K562 (cell line): ENCODE results near the gene RPL27. TPM values are rescaled to one million over a fixed set of nuclear protein-coding genes. Genes with fewer than 3 reads are reported as not detected.

Experiments used
- ESRRA ChIP-seq: fragments of 450-650 bp; IDR thresholded peaks from 2 replicates; pipeline ENCODE4 v1.6.1; 2014; ENCODE audit warnings: low read depth, mild to moderate bottlenecking, moderate library complexity, borderline replicate concordance
- GABPB1 ChIP-seq: sonication (generic); formaldehyde crosslinking; IDR thresholded peaks from 2 replicates; pipeline ENCODE4 v1.8.0; 2022; ENCODE audit warnings: mild to moderate bottlenecking, missing genetic modification reagents
- MTA3 ChIP-seq: fragments of 450-650 bp; formaldehyde crosslinking; IDR thresholded peaks from 2 replicates; pipeline ENCODE4 v1.6.1; 2017; ENCODE audit warnings: mild to moderate bottlenecking, borderline replicate concordance
- MYNN ChIP-seq, 2 experiments: sonication (generic); formaldehyde crosslinking in 1 of 2; IDR thresholded peaks; 2 replicates each; pipeline versions ENCODE4 v1.5.0 to v1.6.1; 2016 to 2020; ENCODE audit warnings: antibody characterized with exemption in 1 of 2, missing genetic modification reagents in 1 of 2
- NUFIP1 ChIP-seq: fragments of 450-650 bp; IDR thresholded peaks from 2 replicates; pipeline ENCODE4 v1.6.1; 2018; ENCODE audit not compliant: partially characterized antibody
- PHB2 ChIP-seq: fragments of 450-650 bp; IDR thresholded peaks from 2 replicates; pipeline ENCODE4 v1.6.1; 2017; ENCODE audit warnings: low read depth
- RBM15 ChIP-seq: fragments of 200-400 bp; formaldehyde crosslinking; IDR thresholded peaks from 2 replicates; pipeline ENCODE4 v1.6.1; 2018; ENCODE audit warnings: mild to moderate bottlenecking, low read length, moderate library complexity; ENCODE audit not compliant: insufficient read depth
- STAT5B ChIP-seq: fragments of 250-450 bp; sonication (Bioruptor Pico); IDR thresholded peaks from 2 replicates; pipeline ENCODE4 v1.8.0; 2021; ENCODE audit warnings: mild to moderate bottlenecking, inconsistent platforms
- USF2 ChIP-seq: sonication (generic); formaldehyde crosslinking; IDR thresholded peaks from 2 replicates; pipeline ENCODE4 v1.5.0; 2020; ENCODE audit warnings: missing genetic modification reagents
- ZNF766 ChIP-seq: fragments of 200-800 bp; sonication (Bioruptor generic); conservative IDR thresholded peaks from 2 replicates; pipeline ENCODE4 v1.6.1; 2016; ENCODE audit warnings: missing genetic modification characterization, missing compliant biosample characterization
- polyA plus RNA-seq, 8 experiments: library from polyadenylated mRNA; depleted of rRNA in 4 of 8; stranded (reverse) in 5 of 8; unstranded in 3 of 8; fragments of >200 nt; fragmentation: Nextera tagmentation in 2 of 8; fragmentation: Illumina TruSeq in 1 of 8; extraction: Ambion mirVana in 2 of 8; extraction: Trizol in 1 of 8; gene quantifications; 2 replicates each; pipeline versions ENCODE4 v1.2.1 to v1.2.3, GENCODE V29; 2011 to 2014; ENCODE audit warnings: inconsistent platforms in 1 of 8, missing spikeins in 1 of 8
- total RNA-seq, 7 experiments: library from RNA; depleted of rRNA in 6 of 7; stranded (reverse); fragments of >200 nt in 6 of 7; fragmentation: Illumina TruSeq in 2 of 7; extraction: Trizol in 2 of 7; gene quantifications; 2 replicates each; pipeline versions ENCODE4 v1.2.1 to v1.2.3, GENCODE V29; 2011 to 2021; ENCODE audit warnings: low replicate concordance in 1 of 7
- TF ChIP-seq, protein P1 (sequence below): fragments of 450-650 bp; IDR thresholded peaks from 2 replicates; pipeline ENCODE4 v1.6.1; 2016; ENCODE audit warnings: low read depth
- TF ChIP-seq, protein P2 (sequence below), 2 experiments: fragments of 450-650 bp; conservative IDR thresholded peaks; 2 replicates each; pipeline ENCODE4 v1.6.1; 2017; ENCODE audit warnings: mild to moderate bottlenecking in 2 of 2, moderate library complexity in 2 of 2
- TF ChIP-seq, protein P3 (sequence below): fragments of 250-450 bp; sonication (Bioruptor Pico); IDR thresholded peaks from 2 replicates; pipeline ENCODE4 v1.9.0; 2021; ENCODE audit warnings: mild to moderate bottlenecking, inconsistent platforms

RPL27 gene
- total and polyA plus RNA-seq, 9 of the 15 experiments (the other 6 are each of a cell fraction or from before 2014, with no cell fraction given), result 1,539 to 6,155 (median 3,710) TPM

DNA sequence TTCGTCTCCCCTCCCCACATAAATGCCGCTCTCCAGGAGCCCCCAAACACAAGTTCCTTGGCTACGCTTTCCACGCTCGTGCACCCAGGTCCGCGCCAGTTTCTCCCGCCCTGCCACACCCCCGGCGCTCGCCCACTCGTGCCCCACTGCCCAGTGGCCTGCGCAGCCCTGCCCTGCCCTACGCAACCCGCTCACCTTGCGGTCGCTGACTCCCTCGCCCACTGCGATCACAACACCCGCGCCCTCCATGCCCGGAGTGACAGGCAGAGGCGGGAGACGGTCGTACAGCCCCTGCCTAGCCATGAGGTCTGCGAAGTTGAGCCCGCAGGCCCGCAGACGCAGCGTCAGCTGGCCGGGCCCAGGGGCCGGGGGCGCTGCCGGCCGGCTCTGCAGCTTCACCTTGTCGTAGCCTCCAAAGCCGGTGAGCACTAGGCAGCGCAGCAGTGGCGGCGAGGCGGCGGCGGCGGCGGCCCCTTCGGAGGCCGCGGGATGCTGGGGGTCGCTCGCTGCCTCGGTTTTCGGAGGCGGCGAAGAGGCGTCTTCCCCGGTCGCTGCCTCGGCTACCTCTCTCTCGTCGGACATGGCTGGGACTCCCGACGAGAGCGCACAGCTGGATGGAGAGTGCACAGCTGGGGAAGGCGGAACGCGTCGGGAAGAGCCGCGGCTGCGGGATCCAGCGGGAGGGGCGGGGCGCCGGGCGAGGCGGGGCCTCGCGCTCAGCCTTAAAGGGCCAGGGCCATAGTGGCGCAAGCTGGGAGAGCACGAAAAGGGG lies 23.7 kb downstream of the RPL27 start, which contains the start of gene VAT1 (continued):
- TF ChIP-seq, protein P1, sequence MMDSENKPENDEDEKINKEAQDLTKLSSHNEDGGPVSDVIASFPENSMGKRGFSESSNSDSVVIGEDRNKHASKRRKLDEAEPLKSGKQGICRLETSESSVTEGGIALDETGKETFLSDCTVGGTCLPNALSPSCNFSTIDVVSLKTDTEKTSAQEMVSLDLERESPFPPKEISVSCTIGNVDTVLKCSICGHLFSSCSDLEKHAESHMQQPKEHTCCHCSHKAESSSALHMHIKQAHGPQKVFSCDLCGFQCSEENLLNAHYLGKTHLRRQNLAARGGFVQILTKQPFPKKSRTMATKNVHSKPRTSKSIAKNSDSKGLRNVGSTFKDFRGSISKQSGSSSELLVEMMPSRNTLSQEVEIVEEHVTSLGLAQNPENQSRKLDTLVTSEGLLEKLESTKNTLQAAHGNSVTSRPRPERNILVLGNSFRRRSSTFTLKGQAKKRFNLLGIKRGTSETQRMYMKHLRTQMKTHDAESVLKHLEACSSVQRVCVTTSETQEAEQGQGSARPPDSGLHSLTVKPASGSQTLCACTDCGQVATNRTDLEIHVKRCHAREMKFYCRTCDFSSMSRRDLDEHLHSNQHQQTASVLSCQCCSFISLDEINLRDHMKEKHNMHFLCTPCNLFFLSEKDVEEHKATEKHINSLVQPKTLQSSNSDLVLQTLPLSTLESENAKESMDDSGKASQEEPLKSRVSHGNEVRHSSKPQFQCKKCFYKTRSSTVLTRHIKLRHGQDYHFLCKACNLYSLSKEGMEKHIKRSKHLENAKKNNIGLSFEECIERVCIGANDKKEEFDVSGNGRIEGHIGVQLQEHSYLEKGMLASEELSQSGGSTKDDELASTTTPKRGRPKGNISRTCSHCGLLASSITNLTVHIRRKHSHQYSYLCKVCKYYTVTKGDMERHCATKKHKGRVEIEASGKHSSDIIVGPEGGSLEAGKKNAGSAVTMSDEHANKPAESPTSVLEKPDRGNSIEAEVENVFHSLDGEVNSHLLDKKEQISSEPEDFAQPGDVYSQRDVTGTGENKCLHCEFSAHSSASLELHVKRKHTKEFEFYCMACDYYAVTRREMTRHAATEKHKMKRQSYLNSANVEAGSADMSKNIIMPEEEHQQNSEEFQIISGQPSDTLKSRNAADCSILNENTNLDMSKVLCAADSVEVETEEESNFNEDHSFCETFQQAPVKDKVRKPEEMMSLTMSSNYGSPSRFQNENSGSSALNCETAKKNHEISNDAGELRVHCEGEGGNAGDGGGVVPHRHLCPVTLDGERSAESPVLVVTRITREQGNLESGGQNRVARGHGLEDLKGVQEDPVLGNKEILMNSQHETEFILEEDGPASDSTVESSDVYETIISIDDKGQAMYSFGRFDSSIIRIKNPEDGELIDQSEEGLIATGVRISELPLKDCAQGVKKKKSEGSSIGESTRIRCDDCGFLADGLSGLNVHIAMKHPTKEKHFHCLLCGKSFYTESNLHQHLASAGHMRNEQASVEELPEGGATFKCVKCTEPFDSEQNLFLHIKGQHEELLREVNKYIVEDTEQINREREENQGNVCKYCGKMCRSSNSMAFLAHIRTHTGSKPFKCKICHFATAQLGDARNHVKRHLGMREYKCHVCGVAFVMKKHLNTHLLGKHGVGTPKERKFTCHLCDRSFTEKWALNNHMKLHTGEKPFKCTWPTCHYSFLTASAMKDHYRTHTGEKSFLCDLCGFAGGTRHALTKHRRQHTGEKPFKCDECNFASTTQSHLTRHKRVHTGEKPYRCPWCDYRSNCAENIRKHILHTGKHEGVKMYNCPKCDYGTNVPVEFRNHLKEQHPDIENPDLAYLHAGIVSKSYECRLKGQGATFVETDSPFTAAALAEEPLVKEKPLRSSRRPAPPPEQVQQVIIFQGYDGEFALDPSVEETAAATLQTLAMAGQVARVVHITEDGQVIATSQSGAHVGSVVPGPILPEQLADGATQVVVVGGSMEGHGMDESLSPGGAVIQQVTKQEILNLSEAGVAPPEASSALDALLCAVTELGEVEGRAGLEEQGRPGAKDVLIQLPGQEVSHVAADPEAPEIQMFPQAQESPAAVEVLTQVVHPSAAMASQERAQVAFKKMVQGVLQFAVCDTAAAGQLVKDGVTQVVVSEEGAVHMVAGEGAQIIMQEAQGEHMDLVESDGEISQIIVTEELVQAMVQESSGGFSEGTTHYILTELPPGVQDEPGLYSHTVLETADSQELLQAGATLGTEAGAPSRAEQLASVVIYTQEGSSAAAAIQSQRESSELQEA, result no peak
- TF ChIP-seq ESRRA, result no peak
- no peak for TF ChIP-seq MYNN (IDR thresholded peaks at IDR 0.05)
- TF ChIP-seq MYNN (CRISPR knock-in tag; IDR thresholded peaks at IDR 0.05), result no peak
- TF ChIP-seq RBM15, result no peak
- no peak for TF ChIP-seq NUFIP1
- TF ChIP-seq PHB2, result no peak
- 0 out of 2 replicates have a peak, but pooled peaks have one; percentile 32 for TF ChIP-seq MTA3
- TF ChIP-seq ZNF766, result 0 out of 2 replicates have a peak, but pooled peaks have one; percentile 54
- no peak for TF ChIP-seq USF2 (CRISPR knock-in tag)
- TF ChIP-seq, protein P2, sequence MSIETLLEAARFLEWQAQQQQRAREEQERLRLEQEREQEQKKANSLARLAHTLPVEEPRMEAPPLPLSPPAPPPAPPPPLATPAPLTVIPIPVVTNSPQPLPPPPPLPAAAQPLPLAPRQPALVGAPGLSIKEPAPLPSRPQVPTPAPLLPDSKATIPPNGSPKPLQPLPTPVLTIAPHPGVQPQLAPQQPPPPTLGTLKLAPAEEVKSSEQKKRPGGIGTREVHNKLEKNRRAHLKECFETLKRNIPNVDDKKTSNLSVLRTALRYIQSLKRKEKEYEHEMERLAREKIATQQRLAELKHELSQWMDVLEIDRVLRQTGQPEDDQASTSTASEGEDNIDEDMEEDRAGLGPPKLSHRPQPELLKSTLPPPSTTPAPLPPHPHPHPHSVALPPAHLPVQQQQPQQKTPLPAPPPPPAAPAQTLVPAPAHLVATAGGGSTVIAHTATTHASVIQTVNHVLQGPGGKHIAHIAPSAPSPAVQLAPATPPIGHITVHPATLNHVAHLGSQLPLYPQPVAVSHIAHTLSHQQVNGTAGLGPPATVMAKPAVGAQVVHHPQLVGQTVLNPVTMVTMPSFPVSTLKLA (conservative IDR thresholded peaks at IDR 0.05), result peak; percentile 67 to 79
- TF ChIP-seq GABPB1 (CRISPR knock-in tag), result peak; percentile 27; the same call in 1 of the 2 replicates
- TF ChIP-seq, protein P3, sequence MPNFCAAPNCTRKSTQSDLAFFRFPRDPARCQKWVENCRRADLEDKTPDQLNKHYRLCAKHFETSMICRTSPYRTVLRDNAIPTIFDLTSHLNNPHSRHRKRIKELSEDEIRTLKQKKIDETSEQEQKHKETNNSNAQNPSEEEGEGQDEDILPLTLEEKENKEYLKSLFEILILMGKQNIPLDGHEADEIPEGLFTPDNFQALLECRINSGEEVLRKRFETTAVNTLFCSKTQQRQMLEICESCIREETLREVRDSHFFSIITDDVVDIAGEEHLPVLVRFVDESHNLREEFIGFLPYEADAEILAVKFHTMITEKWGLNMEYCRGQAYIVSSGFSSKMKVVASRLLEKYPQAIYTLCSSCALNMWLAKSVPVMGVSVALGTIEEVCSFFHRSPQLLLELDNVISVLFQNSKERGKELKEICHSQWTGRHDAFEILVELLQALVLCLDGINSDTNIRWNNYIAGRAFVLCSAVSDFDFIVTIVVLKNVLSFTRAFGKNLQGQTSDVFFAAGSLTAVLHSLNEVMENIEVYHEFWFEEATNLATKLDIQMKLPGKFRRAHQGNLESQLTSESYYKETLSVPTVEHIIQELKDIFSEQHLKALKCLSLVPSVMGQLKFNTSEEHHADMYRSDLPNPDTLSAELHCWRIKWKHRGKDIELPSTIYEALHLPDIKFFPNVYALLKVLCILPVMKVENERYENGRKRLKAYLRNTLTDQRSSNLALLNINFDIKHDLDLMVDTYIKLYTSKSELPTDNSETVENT (CRISPR knock-in tag), result 0 out of 2 replicates have a peak, but pooled peaks have one; percentile 3
- TF ChIP-seq STAT5B (CRISPR knock-in tag), result no peak
